GM19463 (cell line): ENCODE data around the gene LAMB4.

ENCODE experiments used
- ATAC-seq: cut with Tn5 transposase; IDR thresholded peaks from one replicate; pipeline ENCODE4 v1.9.1; 2021; ENCODE audit warnings: mild to moderate bottlenecking, moderate library complexity; ENCODE audit not compliant: unreplicated experiment

The LAMB4 gene, protein sequence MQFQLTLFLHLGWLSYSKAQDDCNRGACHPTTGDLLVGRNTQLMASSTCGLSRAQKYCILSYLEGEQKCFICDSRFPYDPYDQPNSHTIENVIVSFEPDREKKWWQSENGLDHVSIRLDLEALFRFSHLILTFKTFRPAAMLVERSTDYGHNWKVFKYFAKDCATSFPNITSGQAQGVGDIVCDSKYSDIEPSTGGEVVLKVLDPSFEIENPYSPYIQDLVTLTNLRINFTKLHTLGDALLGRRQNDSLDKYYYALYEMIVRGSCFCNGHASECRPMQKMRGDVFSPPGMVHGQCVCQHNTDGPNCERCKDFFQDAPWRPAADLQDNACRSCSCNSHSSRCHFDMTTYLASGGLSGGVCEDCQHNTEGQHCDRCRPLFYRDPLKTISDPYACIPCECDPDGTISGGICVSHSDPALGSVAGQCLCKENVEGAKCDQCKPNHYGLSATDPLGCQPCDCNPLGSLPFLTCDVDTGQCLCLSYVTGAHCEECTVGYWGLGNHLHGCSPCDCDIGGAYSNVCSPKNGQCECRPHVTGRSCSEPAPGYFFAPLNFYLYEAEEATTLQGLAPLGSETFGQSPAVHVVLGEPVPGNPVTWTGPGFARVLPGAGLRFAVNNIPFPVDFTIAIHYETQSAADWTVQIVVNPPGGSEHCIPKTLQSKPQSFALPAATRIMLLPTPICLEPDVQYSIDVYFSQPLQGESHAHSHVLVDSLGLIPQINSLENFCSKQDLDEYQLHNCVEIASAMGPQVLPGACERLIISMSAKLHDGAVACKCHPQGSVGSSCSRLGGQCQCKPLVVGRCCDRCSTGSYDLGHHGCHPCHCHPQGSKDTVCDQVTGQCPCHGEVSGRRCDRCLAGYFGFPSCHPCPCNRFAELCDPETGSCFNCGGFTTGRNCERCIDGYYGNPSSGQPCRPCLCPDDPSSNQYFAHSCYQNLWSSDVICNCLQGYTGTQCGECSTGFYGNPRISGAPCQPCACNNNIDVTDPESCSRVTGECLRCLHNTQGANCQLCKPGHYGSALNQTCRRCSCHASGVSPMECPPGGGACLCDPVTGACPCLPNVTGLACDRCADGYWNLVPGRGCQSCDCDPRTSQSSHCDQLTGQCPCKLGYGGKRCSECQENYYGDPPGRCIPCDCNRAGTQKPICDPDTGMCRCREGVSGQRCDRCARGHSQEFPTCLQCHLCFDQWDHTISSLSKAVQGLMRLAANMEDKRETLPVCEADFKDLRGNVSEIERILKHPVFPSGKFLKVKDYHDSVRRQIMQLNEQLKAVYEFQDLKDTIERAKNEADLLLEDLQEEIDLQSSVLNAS (N-terminal part only)

DNA sequence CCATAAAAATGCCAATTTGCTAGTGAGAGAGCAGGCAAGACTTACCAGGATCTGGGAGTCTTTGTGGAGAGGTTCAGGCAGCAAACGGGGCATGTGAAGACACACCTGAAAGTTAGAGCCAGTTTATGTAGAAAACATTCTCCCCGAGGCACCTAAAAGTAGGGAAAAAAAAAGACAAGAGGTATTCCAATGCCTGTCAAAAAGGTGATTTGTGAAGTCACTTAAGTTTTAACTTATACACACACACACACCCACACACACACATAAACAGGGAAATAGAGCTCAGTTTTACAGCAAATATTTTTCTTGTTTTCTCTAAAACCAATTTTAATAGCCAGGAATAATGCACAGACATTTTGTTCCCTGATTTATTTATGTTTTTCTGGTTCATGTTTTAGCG lies at the start of gene LAMB4:
LAMB4 (minus strand) TSS at position 101 of the 400 bp plus-strand sequence. CDS start 7,197 bp downstream, outside the sequence.
- no peak for ATAC-seq

DNA sequence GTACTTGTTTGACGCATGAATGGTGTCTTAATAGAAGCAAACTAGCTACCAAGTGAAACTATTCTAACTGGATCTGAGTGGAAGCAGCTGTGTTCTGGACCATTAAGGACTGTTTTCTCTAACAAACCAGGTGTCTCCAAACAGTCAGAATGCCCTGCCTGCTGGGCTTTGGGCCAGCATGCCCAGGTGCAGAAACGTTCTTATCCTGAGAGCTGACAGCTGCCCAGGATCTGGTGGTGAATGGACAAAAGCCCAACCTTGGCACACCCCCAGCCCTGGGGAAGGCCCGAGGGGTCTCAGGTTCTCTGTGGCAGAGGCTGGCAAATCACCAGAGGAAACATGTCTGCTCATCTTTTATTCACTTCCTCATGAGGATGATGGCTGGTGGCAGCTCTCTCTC lies 48.2 kb upstream of the LAMB4 start:
- ATAC-seq = no peak

DNA sequence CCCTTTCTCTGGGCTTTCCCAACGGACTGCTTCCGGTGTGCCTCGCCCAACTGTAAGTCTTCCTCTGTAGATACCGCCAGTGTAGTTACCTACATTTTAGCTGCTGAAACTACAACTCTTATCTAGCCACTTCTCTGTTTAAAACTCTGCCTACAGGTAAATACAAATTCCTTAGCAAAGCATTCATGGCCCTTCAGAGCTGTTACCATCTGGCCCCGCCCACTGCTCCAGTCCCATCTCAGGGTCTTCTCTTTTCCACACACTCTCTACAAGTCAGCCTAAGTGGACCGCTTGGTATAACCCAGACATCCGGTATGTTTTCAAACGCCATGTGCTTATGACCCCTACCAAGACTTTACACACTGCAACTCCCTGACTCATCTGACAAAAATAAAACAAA lies 41.0 kb upstream of the LAMB4 start:
- ATAC-seq = no peak

DNA sequence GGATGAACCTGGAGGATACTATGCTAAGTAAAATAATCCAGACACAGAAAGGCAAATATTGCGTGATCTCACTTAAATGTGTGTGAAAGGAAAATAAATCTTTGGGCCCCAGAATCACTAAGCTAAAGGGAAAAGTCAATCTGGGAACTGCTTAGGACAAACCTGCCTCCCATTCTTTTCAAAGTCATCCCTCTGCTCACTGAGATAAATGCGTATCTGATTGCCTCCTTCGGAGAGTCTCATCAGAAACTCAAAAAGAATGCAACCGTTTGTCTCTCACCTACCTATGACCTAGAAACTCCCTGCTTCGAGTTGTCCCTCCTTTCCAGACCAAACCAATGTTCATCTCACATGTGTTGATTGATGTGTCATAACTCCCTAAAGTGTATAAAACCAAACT lies 40.1 kb upstream of the LAMB4 start:
- ATAC-seq = no peak

DNA sequence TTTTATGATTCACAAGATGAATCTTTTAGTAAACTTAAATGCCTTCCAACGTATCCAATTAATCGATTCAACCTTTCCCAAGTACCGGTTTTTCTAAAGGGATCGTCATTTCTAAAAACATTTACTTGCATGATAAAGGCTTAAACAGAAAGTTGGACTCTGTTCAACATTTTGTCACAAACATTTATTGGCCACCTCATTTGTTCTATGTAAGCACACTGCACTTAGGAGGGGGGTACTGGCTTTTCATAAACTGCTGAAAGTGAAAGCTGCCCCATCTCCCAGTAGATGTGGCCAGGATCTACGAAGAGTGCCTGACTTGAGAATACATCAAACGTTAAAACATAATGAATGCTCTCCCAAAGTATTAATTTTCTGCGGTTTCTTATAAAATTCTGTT lies 37.3 kb upstream of the LAMB4 start:
- no peak for ATAC-seq

DNA sequence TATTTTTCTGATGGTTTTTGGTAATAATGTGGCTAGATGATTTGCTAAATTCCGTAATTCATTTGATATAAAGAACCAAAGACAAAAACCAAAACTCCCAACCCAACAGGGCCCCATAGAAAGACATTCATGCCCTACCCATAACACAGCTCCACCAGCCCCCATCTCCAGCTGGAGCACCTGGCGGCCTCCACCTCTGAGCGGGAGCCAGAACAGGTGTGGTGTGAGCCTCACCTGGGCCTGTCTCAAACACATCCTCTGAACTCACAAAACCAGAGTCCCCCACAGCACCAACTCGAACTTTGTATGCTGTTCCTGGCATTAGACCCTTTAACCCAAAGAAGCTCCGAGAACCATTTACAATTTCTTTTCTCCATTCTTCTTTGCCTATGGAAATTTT lies 36.5 kb upstream of the LAMB4 start:
- no peak for ATAC-seq

DNA sequence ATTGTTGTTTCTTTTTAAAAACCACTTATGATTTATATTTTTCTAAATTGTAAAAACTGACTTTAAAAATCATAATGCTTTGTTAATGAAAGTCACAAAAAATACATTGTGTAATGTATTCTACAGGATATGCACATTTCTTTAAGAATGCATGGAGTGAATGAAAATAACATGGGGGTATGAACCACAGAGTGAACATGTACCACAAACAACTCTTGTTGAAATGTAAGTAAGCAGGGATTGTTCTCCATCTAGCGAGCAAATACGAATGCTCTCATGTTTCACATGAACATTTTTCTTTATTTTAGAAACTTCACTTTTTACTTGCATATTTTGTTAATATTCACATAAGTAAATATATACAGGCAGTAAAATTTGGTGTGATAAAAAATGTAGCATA lies 35.6 kb upstream of the LAMB4 start:
- ATAC-seq = no peak

DNA sequence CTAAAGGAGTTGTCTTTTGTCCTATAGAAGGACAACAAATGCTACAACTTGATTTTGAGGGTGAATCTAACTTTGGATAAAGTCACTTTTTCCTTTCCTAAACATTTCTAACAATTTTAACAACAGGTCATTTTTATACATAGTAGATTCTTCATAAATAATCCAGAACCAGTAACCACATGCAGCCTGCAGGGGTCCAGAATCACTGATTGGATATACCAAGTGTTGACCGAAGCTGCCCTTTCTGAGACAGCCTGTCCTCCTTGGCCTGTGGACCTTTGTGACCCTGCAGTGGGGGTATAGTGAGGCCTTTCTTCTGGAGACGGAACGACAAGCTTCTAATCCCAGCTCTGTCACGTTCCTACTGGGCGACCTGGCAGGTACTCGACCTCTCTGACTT lies 34.8 kb upstream of the LAMB4 start:
- no peak for ATAC-seq

DNA sequence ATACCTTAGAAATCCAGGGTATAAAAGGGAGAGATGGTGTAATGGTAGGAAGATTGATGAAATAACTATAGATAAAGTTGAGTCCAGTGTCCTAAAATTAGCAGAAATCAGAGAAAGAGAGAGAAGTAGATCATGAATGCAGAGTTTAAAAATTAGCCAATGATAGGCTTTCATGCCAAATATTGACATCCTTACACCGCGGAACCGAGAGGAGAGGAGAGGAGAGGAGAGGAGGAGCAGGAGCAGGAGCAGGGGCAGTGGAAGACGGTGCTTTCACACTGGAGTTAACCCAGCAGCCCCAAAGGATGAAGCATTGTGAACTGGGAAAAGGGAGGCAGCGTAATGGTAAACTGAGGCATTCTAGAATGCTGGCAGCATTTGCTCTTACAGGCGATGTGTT lies 34.2 kb upstream of the LAMB4 start:
- no peak for ATAC-seq

DNA sequence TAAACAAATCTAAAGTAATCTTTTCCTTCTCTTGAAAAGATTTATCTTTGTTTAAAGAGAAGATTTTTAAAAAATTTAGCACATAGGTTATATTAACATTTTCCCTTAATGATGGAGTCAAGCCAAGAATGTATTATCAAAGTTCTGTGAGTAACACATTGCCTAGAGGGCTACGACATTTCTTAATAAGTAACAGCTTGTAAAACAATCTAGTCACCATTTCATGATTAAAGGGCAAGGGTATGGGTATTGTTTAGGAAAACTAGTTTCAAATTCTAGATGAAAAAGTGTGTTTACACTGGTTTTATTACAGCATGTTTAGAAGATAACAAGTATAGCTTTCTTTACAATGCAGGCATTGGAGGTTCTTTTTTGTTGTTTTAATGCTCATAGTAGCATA lies 28.6 kb upstream of the LAMB4 start:
- ATAC-seq = no peak

DNA sequence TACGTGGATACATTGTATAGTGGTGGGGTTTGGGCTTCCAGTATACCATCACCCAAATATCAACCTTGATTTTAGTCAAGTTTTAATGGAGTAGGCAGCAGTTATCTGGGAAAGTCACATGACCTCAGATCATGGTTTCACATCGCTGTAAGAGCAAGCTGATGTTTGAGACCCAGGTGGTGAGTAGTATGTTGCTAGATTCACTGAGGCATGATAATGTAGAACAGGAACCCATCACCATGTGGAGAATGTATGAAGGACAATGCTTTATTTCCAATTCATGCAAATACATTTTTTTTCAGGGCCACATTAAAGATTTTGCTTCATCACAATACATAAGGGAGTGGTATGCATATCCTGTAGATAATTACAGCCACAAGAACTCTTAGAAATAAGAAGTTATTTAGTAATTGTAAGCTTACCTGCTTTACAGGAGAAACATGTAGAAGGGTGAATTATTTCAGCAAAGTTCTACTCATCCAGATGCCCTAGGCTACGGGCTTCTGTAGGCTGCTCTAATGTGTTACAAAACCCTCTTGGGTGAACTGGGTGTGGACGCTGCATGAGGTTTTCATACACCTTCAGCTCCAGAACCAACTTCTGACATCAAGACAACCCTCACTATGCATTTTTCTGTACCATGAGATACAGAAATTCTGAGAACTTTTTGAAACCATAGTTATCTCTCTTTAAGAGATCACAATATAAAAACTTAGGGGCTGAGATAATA lies 27.6 kb upstream of the LAMB4 start:
- ATAC-seq = no peak

DNA sequence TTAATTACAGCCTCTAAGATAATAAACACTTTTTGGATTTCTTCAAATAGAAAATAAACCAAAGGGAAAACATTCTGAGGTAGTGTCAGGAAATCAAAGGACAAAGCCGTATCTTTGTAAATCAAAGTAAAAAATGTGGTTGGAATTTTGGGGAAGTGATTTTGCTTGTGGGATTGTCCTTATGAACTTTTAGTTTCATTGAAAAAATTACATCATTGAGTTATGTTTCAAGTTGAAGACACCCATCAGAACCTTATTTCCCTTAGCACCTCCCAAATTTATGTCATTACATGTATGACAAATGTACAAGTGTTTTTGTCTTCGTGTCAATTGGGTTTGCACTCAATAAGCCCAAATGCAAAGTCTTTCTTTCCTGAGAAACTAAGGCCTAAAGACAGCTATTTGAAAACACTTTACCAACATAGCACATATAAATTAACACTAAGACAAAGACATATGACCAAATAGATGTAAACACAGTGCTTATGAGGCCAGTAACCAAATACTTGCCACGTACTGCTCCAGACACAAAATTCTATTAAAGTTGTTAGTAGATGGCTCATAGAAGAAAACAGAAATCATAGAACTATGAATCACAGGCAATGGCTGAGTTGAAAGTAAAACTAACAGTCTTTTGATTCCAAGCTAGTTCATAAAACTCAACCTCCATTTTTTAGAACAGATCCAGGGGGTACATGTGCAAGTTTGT lies 26.9 kb upstream of the LAMB4 start:
- no peak for ATAC-seq

DNA sequence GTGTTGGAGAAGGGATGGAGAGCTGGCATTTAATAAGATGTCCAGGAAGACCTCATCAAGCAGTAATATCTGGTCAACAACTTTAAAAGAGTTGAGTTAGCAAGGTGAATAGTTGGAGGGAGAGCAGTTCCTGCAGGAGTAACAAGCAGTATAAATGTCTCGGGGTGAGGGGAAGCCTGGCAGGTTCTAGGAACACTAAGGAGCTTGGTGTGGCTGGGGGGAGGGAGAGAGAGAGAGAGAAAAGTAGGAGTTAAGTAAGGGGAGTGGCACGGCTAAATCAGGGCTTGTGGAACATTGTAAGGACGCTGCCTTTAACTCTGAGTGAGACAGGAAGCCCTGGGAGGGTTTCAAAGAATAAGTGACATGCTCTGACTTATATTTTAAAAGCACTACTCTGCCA lies 22.0 kb upstream of the LAMB4 start:
- no peak for ATAC-seq

DNA sequence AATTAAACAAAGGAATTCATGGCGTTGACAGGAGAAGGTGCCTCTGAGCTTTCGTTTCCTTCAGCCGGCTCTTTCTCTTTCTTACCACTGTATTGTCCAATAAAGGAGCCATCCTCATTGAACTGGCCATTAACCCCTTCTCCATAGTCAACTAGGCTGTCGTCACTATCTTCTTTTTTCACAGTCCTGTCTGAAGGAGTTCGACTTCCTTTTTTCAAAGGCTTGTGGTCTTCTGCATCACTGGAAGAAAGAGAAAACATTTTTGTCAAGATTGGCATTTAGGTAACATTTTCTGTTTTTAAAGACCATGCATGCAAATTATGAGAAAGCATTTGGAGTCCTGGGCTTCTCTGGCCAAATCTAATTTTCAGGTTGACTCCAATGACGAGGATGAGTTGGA lies 19.7 kb upstream of the LAMB4 start:
- no peak for ATAC-seq

DNA sequence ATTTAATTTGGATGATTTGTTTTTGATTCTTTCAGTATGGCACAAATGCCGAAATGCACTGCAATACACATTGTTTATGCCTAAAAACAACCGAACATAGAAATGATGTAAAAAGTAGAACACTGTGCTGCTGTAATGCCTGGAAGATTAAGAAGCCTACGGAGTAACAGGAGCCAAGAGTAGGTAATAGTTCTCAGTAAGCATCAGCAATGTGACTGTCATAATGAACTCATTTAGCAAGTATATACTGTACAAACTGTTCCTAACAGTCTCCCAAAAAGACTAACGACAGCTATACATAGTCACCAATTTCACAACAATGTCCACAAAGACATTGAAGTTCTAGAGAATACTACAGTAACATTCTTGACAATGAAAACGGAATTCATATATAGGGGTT lies 19.0 kb upstream of the LAMB4 start:
- no peak for ATAC-seq

DNA sequence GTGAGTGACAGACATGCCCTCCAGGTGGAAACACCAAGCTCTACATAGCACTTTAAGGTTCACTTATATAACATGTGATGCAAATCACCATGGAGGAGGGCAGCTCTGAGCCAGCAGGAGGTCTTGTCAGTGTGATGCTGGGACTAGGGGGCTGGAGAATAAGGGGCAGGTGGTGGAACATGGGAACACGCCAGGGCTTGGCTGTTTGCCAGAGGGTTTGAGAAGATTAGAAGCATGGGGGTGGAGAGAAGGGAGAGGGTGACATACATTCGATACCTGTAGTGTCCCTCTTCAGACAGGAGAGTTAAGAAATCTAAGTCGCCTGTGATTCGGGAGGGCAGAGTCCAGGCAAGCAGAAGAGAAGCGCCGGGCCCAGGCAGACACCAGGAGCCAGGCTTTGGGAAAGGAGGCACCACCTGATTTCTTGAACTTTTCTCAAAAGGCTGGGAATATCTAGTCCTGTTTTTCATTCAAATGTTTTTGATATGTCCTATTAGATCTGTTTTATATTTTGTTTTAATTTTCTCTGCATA lies 16.9 kb upstream of the LAMB4 start:
- ATAC-seq = no peak

DNA sequence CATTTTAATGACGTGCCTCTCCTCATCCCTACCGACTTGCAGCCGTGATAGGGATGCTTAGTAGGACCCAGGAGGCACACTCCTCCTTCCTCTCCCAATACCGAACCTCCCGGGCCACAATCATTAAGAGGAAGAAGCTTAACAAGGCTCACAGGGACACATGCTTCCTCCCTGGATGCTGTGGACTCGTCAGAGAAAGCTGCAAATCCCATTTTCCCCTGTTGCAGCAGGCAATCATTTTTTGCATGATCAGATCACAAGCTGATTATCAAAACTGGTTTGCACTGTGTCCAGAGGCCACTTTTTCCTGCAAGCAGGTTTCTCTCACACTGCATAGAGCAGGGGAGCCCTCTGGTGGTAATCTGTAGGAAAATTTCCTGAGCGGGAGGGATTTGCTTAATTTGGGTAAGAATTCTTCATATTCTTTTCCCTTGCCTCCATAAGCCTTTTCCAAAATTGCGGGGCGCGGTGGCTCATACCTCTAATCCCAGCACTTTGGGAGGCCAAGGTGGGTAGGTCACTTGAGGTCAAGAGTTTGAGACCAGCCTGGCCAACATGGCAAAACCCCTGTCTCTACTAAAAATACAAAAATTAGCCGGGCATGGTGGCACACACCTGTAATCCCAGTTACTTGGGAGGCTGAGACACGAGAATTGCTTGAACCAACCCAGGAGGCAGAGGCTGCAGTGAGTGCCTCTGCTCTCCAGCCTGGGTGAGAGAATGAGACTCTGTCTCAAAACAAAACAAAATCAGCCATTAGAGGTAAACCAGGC lies 16.1 kb upstream of the LAMB4 start:
- ATAC-seq = no peak

DNA sequence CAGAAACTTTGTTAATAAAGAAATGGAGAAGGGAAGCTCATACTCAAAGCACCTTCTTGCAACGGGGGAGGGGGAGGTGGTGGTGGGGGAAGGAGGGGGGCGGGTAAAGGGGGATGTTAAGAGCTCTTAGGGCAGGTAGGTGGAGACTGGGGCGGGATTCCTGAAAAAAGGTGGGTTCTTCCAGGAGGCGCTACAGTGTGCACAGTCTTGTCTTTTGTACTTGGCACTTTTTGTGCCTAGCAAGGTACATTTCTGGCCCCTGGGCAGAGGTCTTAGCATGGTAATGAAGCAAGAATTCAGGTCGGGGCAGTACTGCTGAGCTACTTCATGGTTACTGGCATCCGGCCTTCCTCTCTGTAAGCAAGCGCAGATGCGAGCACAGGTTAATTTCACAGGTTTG lies 15.2 kb upstream of the LAMB4 start:
- ATAC-seq = no peak

DNA sequence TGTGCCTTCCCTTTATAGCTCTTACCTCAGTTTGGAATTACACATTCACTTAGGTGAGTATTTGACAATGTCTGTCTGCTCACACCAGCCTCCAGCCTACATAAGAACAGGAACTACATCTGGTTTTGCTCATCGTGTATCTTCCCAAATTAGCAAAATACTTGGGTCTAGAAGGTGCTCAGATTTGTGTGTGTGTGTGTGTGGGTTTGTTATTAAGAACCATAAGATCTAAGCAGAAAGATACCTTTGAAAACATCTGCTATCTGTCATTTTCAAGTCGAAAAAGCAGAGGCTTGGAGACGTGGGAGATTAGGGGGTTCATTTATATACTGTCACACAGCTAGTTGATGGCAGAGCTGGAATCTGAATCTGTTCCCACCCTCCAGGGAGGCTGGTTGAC lies 14.8 kb upstream of the LAMB4 start:
- no peak for ATAC-seq
